C4-2B (cell line): ENCODE measurements around the gene CDRT4.

Source experiments
- H3K27ac ChIP-seq: fragments of 450-650 bp; 2 replicates; pipeline ENCODE4 v1.5.1; 2017
- ZFX ChIP-seq: fragments of 450-650 bp; IDR thresholded peaks from 2 replicates; pipeline ENCODE4 v1.6.1; 2017
- TF ChIP-seq, protein P1 (sequence below): fragments of 450-650 bp; conservative IDR thresholded peaks from 2 replicates; pipeline ENCODE4 v1.5.1; 2017; ENCODE audit warnings: mild to moderate bottlenecking

The CDRT4 gene

DNA sequence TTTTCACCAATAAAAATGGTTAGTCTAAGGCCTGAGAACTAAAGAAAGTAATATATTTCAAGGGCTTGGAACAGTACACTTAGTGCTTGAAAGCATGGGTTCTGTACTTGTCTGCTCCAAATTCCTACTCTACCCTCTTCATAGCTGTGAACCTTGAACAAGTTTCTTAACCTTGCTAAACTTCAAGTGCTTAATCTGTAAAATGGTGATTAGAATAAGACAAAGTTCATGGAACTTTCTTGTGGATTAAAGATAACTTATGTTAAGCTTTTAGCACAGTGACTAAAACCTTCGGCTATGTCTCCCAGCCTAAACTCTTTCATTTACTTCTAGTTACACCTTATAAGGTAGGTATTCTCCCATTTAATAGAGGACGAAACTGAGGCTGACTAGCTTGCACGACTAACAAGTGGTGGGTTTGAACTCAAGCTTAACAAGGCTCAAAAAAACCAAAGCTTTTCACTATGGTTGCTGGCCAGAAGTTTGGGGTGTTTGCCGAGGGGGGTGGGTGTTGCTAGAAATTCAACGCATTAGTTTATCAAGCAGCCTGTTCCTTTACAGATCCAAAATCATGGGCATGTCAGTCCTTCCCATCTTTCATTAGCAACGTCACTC, 28.8 kb downstream of the CDRT4 start:
- no peak for TF ChIP-seq ZFX
- TF ChIP-seq, protein P1, sequence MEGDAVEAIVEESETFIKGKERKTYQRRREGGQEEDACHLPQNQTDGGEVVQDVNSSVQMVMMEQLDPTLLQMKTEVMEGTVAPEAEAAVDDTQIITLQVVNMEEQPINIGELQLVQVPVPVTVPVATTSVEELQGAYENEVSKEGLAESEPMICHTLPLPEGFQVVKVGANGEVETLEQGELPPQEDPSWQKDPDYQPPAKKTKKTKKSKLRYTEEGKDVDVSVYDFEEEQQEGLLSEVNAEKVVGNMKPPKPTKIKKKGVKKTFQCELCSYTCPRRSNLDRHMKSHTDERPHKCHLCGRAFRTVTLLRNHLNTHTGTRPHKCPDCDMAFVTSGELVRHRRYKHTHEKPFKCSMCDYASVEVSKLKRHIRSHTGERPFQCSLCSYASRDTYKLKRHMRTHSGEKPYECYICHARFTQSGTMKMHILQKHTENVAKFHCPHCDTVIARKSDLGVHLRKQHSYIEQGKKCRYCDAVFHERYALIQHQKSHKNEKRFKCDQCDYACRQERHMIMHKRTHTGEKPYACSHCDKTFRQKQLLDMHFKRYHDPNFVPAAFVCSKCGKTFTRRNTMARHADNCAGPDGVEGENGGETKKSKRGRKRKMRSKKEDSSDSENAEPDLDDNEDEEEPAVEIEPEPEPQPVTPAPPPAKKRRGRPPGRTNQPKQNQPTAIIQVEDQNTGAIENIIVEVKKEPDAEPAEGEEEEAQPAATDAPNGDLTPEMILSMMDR = no peak
- H3K27ac ChIP-seq = no peak overlapping the region

DNA sequence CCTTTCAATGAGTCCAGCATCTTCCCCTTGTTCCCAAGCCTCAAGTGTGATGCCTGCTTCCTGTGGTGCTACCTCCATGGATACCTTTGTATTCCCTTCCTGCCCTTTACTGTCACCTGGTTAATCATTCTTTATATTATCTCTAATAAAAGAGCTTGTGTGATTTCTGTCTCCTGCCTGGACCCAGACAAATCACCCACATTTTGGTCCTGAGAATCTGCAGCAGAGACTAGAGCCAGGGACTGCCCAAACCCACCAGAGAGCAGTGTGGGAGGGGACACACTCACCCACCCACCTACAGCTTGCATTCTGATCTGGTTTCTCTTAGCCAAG, 30.2 kb downstream of the CDRT4 start:
- TF ChIP-seq ZFX = no peak
- TF ChIP-seq, protein P1 = no peak
- no peak overlapping the region for H3K27ac ChIP-seq

DNA sequence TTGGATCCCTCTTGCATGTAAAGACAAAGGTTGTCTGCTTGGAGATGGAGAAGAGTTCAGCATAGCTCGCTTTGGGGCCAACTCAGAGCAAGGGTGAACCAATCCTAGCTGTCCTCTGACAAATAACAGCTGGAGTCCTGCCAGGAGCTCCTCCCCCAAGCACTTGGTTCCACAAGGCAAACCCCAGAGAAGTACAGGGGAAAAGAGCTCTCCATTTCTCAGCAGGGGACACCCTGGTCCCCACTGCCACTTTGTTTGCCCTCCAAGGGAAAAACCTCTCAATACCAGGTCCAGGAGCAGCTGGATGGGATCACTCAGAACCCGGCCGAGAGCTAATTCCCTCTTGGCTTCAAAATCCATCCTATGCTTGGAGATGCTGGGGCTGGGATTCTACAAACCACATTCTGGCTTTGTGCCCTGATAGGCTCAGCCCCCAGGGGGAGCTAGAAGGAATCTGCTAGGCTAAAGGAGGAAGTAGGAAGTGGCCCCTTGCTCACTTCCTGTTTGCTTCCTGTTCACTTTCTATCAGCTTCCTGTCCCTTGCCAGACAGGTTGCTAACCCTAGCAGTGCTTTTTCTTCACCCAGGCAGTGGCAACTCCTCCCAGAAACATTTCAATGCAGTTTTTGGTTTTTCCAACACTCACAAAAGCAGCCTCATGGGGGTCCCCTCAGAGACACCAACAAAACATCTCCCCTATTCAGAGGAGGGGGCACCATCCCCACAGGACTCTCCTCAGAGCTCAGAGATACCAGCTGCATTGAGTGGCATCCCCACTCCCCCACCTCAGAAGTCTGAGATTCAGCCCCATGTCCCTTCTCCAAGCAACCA, 30.7 kb downstream of the CDRT4 start:
- H3K27ac ChIP-seq = no peak overlapping the region
- TF ChIP-seq, protein P1 = peak; percentile 36
- TF ChIP-seq ZFX = no peak

DNA sequence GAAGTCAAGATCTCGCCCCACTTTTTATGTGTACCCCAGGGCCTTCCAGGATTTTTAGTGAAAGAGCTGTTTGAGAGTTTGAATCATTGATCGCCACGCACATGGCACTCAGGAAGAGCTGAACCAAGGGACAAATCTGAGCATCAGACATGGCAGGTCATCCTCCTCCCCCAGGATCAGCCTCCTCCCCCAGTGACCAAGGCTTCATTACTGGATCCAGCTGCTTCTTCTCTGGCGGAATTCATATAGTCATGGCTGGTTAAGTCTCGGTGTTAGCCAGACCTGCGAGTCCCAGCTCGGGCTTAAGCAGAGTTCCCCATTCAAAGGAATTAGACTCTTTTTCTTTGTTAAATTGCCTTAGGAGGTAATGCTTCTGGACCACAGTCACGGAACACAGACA, 32.5 kb downstream of the CDRT4 start:
- no peak for TF ChIP-seq ZFX
- TF ChIP-seq, protein P1 = no peak
- H3K27ac ChIP-seq = no peak overlapping the region

DNA sequence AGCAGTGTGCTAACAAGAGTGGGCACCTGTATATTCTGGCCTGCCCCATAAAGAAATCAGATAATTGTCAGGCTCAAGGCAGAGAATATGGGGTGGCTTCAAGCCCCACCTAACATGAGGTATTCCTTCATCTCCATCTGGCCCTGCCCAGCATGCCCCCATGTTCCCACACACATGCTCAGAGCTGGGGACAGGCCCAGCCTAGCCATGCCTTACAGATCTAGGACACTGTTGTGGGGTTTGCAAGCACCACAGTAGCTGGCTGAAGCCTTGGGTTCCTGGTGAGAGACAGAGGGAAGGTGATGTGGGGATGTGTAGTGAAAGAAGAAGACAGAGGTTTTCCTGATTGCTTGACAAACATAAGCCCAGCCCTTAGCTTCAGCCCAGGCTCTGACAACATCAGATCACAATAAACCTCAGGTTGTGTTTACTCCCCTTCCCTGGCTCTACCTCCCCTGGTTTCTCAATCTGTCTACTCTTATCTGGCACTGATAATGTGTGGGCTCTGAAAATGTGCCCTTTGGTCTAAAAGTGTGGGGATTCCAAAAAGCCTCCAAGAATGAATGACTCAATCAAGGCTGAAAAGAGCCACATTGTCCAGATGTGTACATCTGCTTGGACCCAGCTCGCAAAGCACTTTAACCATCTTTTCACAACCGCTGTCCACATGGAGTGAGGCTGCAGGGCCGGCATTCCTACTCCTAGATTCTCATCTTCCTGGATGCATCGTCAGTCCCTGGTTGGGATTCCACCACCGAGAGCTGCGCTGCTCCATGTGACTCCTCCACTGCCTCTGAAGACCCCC, 34.4 kb downstream of the CDRT4 start:
- no peak for TF ChIP-seq ZFX
- TF ChIP-seq, protein P1 = no peak
- no peak overlapping the region for H3K27ac ChIP-seq

DNA sequence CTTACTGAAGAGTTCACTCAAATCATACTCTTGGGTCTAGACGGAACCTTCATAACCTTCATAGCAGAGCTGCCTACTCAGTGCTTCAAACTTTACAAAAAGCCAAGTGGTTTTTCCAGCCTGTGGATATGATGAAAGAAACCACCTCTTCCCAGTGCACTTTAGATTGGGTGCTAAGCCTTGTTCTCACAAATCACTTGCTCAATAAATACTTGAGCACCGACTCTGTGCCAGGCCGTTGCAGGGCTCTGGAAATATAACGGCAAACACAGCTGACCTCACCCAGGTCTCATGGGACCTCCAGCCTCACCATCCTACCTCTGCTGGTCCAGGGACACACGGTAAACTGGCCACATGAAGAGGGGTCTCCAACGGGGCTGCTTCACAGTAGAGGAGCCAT, 35.7 kb downstream of the CDRT4 start:
- no peak for TF ChIP-seq ZFX
- TF ChIP-seq, protein P1 = no peak
- no peak overlapping the region for H3K27ac ChIP-seq

DNA sequence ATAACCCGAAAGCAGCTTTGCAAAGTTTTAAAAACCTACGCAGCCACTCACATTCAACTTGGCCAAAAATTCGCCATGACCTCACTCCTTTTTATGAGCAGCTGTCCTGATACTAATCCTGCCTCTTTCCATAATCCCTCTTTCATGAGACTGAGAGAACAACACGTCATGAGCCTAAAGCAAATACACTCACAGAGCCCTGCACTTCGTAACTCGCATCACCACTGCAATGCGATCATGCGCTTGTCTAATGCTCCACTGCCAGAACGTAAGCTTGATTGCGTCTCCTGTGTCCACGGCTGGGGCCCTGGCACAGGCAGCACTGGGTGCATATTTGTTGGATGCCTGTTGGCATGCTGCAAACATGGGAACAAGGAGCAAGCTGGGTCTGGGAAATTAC, 36.2 kb downstream of the CDRT4 start:
- TF ChIP-seq ZFX = no peak
- TF ChIP-seq, protein P1 = no peak
- no peak overlapping the region for H3K27ac ChIP-seq
